ENCODE data around the gene UNC5B.
"Not testable (repeated sequence)": the region's sequence is repeated elsewhere in the genome, so short reads cannot be mapped to it uniquely, and the experiment has no call there.

UNC5B gene

GRCh38 chr10:71209731-71210541, 2.4 kb upstream of the UNC5B start:
- no peak for DNase-seq

- no peak for DNase-seq
Measured at GRCh38 chr10:71210542-71210871, 1.9 kb upstream of the UNC5B start.

DNA sequence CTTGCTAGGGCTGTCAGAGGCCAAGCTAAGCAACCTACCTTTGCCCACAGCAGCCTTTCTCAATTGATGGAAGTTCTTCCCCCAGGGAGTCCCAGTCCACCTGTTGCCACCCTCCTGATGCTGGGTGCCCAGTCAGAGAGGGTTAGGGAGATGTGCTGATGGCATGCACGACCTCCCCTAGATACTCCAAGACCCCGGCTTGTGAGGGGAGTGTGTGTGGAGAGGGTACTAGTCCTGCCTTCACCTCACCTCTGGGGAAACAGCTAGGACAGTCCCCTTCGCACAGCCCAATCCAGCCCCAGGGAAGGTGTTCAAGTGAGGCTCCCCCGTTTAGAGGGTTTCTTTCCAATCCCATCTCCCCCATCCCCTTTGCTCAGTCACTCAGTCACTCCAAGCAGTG, 1.3 kb upstream of the UNC5B start:
- no peak for DNase-seq

DNA sequence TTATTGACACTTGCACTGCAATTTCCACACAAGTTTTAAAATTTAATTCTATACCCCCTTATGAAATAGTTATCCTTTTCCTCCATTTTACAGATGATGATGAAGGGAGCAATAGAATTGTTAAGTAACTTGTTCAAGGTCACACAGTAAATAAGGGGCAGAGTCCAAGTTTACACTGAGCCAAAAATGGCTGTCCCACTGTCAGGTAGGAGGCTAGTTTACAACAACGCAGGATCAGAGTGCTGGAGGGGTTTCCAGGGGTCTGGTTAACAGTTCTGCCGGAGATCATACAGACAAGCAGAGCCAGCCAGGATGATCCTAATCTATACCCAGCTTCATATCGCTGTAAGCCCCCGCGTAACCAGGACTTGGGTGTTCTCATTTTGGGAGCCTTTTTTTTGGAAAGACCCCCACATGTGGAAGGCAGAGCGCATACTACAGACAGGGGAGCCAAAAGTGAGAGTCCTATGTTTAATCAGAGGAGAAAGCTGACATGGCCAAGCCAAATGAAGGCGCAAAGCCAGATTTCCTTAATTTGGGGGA, 524 bp upstream of the UNC5B start:
- DNase-seq: no peak

DNA sequence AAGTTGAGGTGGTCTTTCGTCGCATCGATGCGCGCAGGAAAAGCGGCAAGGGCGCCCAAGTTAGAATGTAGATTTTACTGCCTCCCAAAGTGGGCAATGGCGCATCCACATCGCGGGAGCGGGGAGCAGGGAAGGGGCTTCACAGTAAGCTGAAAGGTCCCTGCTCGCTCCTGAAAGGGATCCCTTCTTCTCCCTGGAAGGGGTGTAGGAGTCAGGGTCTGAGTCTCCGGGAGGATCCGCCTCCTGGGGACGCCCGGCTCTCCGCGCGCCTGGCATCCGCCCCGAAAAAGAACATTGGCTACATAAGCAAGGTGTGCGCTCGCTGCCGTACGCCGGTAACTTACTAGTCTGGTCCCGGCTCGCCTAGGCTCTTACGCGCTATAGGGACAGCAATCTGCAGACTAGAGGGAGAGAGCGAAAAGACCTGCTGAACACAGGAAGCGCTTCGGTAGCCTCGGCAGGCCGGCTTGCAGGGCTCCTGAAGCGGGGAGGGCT, 804 bp downstream of the UNC5B start:
- DNase-seq: no peak

DNA sequence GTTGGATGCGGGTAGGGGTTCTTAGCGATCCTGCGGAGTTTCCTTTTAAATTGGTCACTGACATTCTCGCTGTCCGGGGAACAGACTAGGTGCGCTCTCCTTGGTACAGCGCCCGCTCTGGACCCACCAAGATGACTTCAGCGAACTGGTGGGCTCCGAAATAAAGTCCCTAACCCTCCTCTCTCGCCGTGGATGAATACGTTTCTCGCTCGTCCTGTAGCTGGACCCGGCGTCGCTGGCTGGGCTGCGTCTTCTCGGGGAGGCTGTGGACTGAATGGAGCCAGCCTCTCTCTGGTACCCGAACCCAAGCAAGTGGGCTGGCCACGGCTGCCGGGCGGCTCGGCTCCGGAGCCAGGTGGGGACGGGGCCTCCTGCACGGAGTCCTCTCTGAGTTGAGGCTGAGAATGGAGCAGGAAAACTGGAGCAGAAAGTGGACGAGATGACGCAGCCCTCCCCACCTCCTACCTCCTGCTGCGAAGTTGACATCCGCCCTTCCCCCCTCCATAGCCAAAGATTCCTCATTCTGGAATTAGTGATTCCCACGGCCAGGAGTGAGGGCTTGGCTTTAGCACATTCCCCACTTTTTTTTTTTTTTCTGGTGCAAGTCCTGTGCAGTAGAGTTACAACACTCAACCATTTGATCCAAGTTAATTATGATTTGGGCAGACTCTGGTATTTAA, 1.5 kb downstream of the UNC5B start:
- DNase-seq: no peak

- DNase-seq: no peak
Measured at GRCh38 chr10:71214641-71215559, 2.5 kb downstream of the UNC5B start.

GRCh38 chr10:71216363-71216695, 4.0 kb downstream of the UNC5B start:
- DNase-seq: no peak

DNA sequence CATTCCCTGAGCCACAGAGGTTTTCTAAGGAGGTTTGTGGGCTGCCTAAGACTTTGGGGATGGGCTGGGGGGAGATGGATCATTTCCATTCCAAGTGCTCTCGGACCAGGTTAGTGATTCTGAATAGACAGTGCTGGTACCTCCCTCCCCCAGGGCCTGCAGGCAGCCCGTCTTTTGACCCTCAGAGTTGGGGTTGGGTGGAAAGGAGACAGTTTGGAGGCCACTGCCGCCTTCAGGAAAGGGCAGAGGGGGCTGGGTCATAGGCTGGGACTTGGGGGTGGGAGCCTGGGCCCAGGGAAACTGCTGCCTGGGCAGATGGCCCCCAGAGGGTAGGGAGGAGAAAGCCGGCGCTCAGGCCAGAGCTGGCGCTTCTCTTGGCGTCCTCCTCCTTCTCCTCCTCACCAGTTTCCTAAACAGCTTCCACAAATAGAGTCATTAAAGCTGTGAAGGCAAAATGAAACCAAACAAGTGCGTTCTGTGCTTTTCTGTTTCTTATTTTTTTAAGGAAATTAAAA, 4.4 kb downstream of the UNC5B start:
- no peak for DNase-seq

DNA sequence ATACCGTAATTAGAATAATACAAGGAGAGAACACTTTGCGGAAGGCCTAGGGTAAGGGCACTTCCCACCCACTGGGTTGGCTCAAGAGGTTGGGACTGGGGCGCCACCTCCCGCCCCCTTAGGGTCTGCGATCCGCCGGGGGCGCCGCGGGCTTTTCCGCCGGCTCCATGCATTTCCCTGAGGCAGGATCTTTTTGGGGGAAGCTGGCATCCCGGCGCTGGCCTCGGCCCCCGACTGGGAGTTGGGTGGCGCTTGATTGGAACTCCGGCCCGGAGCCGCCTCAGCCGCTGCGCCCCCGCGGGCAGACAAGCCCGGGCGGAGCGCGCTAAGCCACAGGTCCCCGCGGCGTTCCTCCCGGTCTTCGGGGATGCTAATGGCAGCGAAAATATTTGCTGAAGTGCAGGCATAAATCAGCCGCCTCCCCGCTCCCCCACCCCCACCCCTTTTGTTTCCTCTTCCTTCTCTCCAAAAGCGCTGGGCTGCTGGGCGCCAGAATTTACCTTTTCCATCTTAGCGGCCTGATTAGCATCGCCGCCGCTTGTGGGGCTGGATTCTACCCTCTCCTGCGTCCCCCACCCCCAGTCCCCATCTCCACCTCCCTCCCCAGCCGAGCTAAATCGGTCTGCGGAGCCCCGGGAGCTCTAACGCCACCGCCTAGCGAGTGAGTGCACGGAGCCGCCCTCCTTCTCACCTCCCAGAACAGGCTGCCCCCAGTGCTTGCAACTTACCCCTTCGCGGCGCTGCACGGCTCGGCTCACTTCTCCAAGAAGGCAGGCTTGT, 5.1 kb downstream of the UNC5B start:
- DNase-seq: no peak

- DNase-seq: no peak
Measured at GRCh38 chr10:71218046-71218650, 5.8 kb downstream of the UNC5B start.

DNA sequence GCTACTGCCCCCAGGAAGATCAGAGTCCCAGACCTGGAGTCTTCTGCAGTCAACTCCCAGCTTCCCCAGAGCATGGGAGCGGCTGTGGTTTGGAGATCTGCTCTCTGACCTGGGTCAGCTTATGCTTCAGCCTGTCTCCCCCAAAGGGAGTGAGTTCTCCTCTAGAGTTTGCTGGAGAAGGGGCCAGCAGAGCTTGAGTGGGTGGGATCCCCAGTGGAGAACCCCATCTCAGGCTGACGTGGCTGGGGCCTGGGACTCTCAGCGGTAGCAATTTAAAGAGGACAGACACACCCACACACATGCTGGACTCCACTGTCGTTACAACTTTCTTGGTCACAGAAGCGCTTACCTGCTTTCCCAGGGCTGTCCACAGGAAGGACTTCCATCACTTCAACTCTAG, 6.3 kb downstream of the UNC5B start:
- DNase-seq: no peak

DNA sequence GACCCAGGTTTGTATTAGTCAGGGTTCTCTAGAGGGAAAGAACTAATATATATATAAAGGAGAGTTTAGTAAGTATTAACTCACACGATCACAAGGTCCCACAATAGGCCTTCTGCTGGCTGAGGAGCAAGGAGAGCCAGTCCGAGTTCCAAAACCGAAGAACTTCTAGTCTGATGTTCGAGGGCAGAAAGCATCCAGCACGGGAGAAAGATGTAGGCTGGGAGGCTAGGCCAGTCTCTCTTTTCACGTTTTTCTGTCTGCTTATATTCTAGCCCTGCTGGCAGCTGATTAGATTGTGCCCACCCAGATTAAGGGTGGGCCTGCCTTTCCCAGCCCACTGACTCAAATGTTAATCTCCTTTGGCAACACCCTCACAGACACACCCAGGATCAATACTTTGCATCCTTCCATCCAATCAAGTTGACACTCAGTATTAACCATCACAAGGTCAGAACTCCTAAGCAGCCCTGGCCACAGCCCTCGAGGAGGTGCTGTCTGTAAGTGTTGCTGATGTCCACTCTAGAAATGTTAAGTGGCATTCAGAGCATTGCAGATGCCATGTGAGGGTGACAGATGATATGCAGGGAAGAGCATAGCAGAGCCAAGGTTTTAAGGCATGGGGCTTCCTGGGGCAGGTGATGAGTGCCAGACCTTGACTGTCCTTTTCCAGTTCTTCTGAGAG, 7.0 kb downstream of the UNC5B start:
- DNase-seq: not testable (repeated sequence)

DNA sequence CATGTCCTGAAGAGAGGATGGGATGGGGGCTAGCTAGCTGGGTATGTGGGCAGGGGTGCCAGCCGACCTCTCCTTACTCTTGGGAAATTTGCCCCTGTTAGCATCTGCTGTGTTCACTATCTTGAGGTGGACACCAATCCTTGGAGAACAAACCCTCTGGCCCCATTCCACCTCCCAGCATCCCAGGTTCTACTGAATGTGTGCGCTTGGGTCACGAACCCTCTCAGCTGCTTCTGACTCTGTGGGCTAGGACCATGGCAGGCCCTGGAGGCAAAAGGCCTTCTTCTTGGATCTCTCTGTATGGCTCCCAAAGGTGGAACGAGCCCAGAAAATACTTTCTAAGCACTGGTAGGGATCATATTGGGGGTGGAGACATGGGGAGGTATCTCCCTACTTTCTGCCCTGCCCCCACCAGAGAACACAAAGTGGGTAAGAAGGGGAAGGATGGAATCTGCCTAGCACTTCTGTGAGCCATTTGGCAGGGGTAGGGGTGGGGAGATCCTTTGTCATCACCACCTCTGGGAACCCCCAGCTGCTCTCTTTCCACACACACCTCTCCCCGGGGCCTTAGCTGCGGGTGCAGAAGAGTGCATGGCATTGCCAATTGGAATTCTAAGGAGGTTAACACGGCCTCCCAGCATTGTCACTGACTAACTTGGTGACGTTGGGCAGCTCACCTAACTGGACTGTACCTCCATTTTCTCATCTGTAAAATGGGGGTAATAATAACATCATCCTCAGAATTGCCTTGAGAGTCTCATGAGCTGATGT, 7.7 kb downstream of the UNC5B start:
- DNase-seq: no peak

DNA sequence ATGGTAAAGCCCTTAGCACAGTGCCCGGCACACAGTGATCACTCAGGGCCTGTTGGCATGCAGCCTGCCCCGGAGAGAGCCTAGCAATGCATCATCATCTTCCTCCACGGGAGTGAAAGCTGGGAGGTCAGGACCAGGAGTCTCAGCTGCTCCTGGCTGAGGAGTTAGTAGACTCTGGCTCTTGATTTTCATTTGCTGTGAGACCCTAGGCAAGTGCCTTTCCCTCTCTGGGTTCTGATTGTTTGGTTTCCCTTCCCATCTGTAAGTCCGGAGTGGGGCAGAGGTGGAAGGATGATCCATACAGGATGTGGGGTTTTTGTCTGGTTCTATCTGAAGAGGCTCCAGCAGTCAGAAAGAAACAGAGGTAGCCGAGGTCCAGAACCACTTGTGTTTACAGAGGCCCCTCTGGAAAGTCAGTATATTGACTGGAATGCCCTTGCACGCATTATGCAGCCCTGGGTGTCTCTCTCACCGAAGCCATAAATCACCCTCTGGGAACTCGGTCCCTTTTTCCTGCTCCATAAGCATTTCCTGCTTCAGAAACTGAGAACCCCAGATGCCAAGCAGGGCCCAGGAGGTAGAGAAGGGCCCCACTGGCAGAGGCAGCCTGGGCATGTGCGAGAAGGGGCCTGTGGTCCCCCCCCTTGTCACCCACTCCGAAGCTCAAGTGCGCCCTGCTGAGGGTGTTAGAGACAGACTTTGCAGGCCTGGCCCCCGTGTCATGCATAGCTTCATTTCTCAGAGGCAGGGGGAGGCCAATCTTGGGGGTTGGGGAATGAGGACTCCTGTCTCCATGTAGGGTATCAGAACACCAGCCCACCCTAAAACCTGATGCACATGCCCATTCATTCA, 8.5 kb downstream of the UNC5B start:
- DNase-seq: no peak

- no peak for DNase-seq
Measured at GRCh38 chr10:71221586-71222202, 9.3 kb downstream of the UNC5B start.

GRCh38 chr10:71222601-71223346, 10.4 kb downstream of the UNC5B start:
- no peak for DNase-seq

Measured in NCI-H446 treated with DMSO at 0.1 percent for 48 hours (cell line).